Peyer's patch (tissue), 4 donors: ENCODE data around the gene EBLN2. TPM values are rescaled to one million over a fixed set of nuclear protein-coding genes. Genes with fewer than 3 reads are reported as not detected.

Source experiments
- DNase-seq, 3 donors: peaks; one replicate each; pipeline ENCODE4 v3.0.0-alpha.2; 2017 to 2019
- H3K27ac ChIP-seq, 4 donors: fragments of 200-600 bp; sonication (generic); one replicate each; pipeline ENCODE4 v1.5.1; 2016 to 2019
- H3K27me3 ChIP-seq, 2 donors: fragments of 200-600 bp; sonication (generic); one replicate each; pipeline ENCODE4 v1.5.1; 2019
- H3K36me3 ChIP-seq, 3 donors: fragments of 200-600 bp; sonication (generic); one replicate each; pipeline ENCODE4 v1.5.1; 2016 to 2019
- H3K4me1 ChIP-seq, 4 donors: fragments of 200-600 bp; sonication (generic); one replicate each; pipeline ENCODE4 v1.5.1; 2016 to 2019
- H3K4me3 ChIP-seq, 4 donors: fragments of 200-600 bp; sonication (generic); 1 replicate in 3 of 4; 2 replicates in 1 of 4; pipeline ENCODE4 v1.5.1; 2016 to 2019; ENCODE audit warnings: mild to moderate bottlenecking in 1 of 4
- H3K9me3 ChIP-seq, 4 donors: fragments of 200-600 bp; sonication (generic); one replicate each; pipeline ENCODE4 v1.5.1; 2016 to 2019; ENCODE audit warnings: mild to moderate bottlenecking in 1 of 4
- CTCF ChIP-seq, 6 experiments: fragments of 450-650 bp in 4 of 6; fragments of 200-600 bp in 2 of 6; sonication (generic) in 1 of 6; IDR thresholded peaks; one replicate each; pipeline ENCODE4 v1.5.1; 2017 to 2019; ENCODE audit warnings: antibody characterized with exemption in 6 of 6, mild to moderate bottlenecking in 3 of 6, moderate library complexity in 1 of 6
- POLR2A ChIP-seq, 2 donors: fragments of 450-650 bp; IDR thresholded peaks; one replicate each; pipeline ENCODE4 v1.5.1; 2017; ENCODE audit warnings: antibody characterized with exemption in 2 of 2, mild to moderate bottlenecking in 2 of 2, moderate library complexity in 2 of 2
- small RNA-seq, 2 donors: library from RNA; depleted of rRNA; stranded (forward); fragments of <200 nt; gene quantifications; one replicate each; pipeline ENCODE3, GENCODE V24; 2016
- total RNA-seq, 4 donors: library from RNA; depleted of rRNA; stranded (reverse); fragments of >200 nt; gene quantifications; one replicate each; pipeline ENCODE4 v1.1.0, GENCODE V29; 2016

The EBLN2 gene
- total RNA-seq, 4 donors from 2014 or later, result 8.2 to 14.9 (median 11.9) TPM

GRCh38 chr3:73101881-73102280, 40.4 kb downstream of the EBLN2 start:
- Histone ChIP-seq H3K27me3 (no peaks in the 10 kb centered on the region), H3K4me3 (no peak overlapping the region), H3K27ac (no peak overlapping the region), H3K9me3 (no peaks in the 10 kb centered on the region), H3K4me1 (peaks cover 0 to 7% (median 0%) of the 10 kb centered on the region in 4 donors), H3K36me3 (no peaks in the 10 kb centered on the region)
- TF ChIP-seq CTCF (IDR thresholded peaks at IDR 0.05), result no peak
- TF ChIP-seq POLR2A (IDR thresholded peaks at IDR 0.05), result no peak
- no peak for DNase-seq

GRCh38 chr3:73107215-73107614, 45.8 kb downstream of the EBLN2 start:
- TF ChIP-seq CTCF (IDR thresholded peaks at IDR 0.05), result no peak
- no peak for TF ChIP-seq POLR2A (IDR thresholded peaks at IDR 0.05)
- no peak for DNase-seq
- H3K27me3 ChIP-seq, result no peaks in the 10 kb centered on the region
- no peaks in the 10 kb centered on the region for H3K36me3 ChIP-seq
- H3K4me3 ChIP-seq, result no peak overlapping the region
- H3K9me3 ChIP-seq, result no peaks in the 10 kb centered on the region
- no peaks in the 10 kb centered on the region for H3K4me1 ChIP-seq
- H3K27ac ChIP-seq, result no peak overlapping the region

GRCh38 chr3:73107676-73108187, 46.3 kb downstream of the EBLN2 start:
- Histone ChIP-seq H3K4me3 (no peak overlapping the region), H3K9me3 (no peaks in the 10 kb centered on the region), H3K27ac (no peak overlapping the region), H3K36me3 (no peaks in the 10 kb centered on the region), H3K27me3 (no peaks in the 10 kb centered on the region), H3K4me1 (no peaks in the 10 kb centered on the region)
- no peak for DNase-seq
- TF ChIP-seq CTCF (IDR thresholded peaks at IDR 0.05), result no peak
- TF ChIP-seq POLR2A (IDR thresholded peaks at IDR 0.05), result no peak

- Histone ChIP-seq H3K27ac (no peak overlapping the region), H3K36me3 (no peaks in the 10 kb centered on the region), H3K4me1 (no peaks in the 10 kb centered on the region), H3K9me3 (no peaks in the 10 kb centered on the region), H3K4me3 (no peak overlapping the region), H3K27me3 (no peaks in the 10 kb centered on the region)
- TF ChIP-seq CTCF (IDR thresholded peaks at IDR 0.05), result no peak
- TF ChIP-seq POLR2A (IDR thresholded peaks at IDR 0.05), result no peak
- no peak for DNase-seq
These were observed 47.3 kb downstream of the EBLN2 start for GRCh38 chr3:73108750-73109149.

- H3K9me3 ChIP-seq, result no peaks in the 10 kb centered on the region
- H3K4me3 ChIP-seq, result no peak overlapping the region
- no peak for DNase-seq
- H3K27me3 ChIP-seq, result no peaks in the 10 kb centered on the region
- TF ChIP-seq POLR2A (IDR thresholded peaks at IDR 0.05) (no peak), CTCF (IDR thresholded peaks at IDR 0.05) (no peak)
- no peaks in the 10 kb centered on the region for H3K36me3 ChIP-seq
- H3K27ac ChIP-seq, result no peak overlapping the region
- H3K4me1 ChIP-seq, result no peaks in the 10 kb centered on the region
These were observed 49.1 kb downstream of the EBLN2 start for GRCh38 chr3:73110530-73110929.

Small RNA genes lying within 50 kb of the gene (small RNA-seq; reads per million reads assigned to genes)
- gene RNU2-64P (0.23 to 0.38 reads per million in 2 donors), gene RNU6-557P (0 reads per million in 2 donors), gene RNU7-19P (0 reads per million in 2 donors)

Other genes with a start within 250 kb of the EBLN2 start
- gene SHQ1, start 213.2 kb upstream of the EBLN2 start, total RNA-seq, result 100 to 1,000 TPM in 1 of 4 donors, 10 to 100 TPM in 3; 11.0 to 105 (median 13.4) TPM
- 10 to 100 TPM in 1 of 4 donors, 1 to 10 TPM in 3; 1.1 to 38.0 (median 1.4) TPM for gene GXYLT2, start 173.6 kb upstream of the EBLN2 start, total RNA-seq
- gene PPP4R2, start 64.8 kb upstream of the EBLN2 start, total RNA-seq, result 10 to 100 TPM; 39.9 to 49.6 (median 44.2) TPM